Effector CD8-positive, alpha-beta T cell (primary cell): Measurements from ENCODE around the gene ADAMTS17.

Experiments used
- DNase-seq: peaks from one replicate; lab custom pipeline; 2025; lab: John Stamatoyannopoulos, UW

ADAMTS17 gene

GRCh38 chr15:100198442-100198841 lies 143.3 kb downstream of the ADAMTS17 start:
- no peak for DNase-seq

- DNase-seq = no peak
Observed at GRCh38 chr15:100196326-100197058, 145.3 kb downstream of the ADAMTS17 start.

- DNase-seq = no peak
Observed at GRCh38 chr15:100194996-100195395, 146.8 kb downstream of the ADAMTS17 start.

GRCh38 chr15:100193277-100193860 lies 148.4 kb downstream of the ADAMTS17 start:
- DNase-seq = no peak

- DNase-seq = no peak
Observed at GRCh38 chr15:100192097-100193080, 149.4 kb downstream of the ADAMTS17 start.

GRCh38 chr15:100191161-100191560 lies 150.6 kb downstream of the ADAMTS17 start:
- DNase-seq = no peak

- DNase-seq = no peak
Observed at GRCh38 chr15:100190675-100191074, 151.1 kb downstream of the ADAMTS17 start.

GRCh38 chr15:100189849-100190248 lies 151.9 kb downstream of the ADAMTS17 start:
- DNase-seq = no peak

- DNase-seq = no peak
Observed at GRCh38 chr15:100189319-100189718, 152.5 kb downstream of the ADAMTS17 start.

GRCh38 chr15:100187677-100188076 lies 154.1 kb downstream of the ADAMTS17 start:
- DNase-seq = no peak

- DNase-seq = no peak
Observed at GRCh38 chr15:100186960-100187359, 154.8 kb downstream of the ADAMTS17 start.

GRCh38 chr15:100186366-100186765 lies 155.4 kb downstream of the ADAMTS17 start:
- no peak for DNase-seq

- DNase-seq = no peak
Observed at GRCh38 chr15:100183921-100184495, 157.8 kb downstream of the ADAMTS17 start.

GRCh38 chr15:100180921-100181320 lies 160.9 kb downstream of the ADAMTS17 start:
- no peak for DNase-seq

- DNase-seq = no peak
Observed at GRCh38 chr15:100175406-100176114, 166.2 kb downstream of the ADAMTS17 start.

GRCh38 chr15:100174904-100175275 lies 166.9 kb downstream of the ADAMTS17 start:
- DNase-seq = no peak

- no peak for DNase-seq
Observed at GRCh38 chr15:100174159-100174903, 167.4 kb downstream of the ADAMTS17 start.

GRCh38 chr15:100172356-100173024 lies 169.3 kb downstream of the ADAMTS17 start:
- no peak for DNase-seq

- no peak for DNase-seq
Observed at GRCh38 chr15:100171411-100171810, 170.4 kb downstream of the ADAMTS17 start.
